22Rv1 (cell line): ENCODE data around the gene TEKTIP1.

Source experiments
- ZFX ChIP-seq: fragments of 450-650 bp; IDR thresholded peaks from 2 replicates; pipeline ENCODE4 v1.6.1; 2017; ENCODE audit warnings: antibody characterized with exemption, borderline replicate concordance
- TF ChIP-seq, protein P1 (sequence below): fragments of 450-650 bp; IDR thresholded peaks from 2 replicates; pipeline ENCODE4 v1.5.1; 2017; ENCODE audit warnings: mild to moderate bottlenecking

DNA sequence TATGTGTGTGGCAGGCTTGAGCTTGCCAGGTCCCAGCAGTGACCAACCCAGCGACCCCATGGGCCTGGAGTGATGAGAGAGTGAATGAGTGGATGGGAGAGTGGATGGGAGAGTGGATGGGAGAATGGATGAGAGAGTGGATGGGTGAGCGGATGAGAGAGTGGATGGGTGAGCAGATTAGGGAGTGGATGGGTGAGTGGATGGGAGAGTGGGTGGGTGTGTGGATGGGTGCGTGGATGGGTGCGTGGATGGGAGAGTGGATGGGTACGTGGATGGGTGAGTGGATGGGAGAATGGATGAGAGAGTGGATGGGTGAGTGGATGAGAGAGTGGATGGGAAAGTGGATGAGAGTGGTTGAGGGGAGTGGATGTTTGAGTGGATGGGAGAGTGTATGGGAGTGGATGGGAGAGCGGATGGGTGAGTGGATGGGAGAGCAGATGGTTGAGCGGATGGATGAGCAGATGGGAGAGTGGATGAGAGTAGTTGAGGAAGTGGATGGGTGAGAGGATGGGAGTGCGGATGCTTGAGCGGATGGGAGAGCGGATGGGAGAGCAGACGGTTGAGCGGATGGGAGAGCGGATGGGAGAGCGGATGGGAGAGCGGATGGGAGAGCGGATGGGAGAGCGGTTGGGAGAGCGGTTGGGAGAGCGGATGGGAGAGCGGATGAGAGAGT is 10.3 kb upstream of the TEKTIP1 start:
- TF ChIP-seq, protein P1, sequence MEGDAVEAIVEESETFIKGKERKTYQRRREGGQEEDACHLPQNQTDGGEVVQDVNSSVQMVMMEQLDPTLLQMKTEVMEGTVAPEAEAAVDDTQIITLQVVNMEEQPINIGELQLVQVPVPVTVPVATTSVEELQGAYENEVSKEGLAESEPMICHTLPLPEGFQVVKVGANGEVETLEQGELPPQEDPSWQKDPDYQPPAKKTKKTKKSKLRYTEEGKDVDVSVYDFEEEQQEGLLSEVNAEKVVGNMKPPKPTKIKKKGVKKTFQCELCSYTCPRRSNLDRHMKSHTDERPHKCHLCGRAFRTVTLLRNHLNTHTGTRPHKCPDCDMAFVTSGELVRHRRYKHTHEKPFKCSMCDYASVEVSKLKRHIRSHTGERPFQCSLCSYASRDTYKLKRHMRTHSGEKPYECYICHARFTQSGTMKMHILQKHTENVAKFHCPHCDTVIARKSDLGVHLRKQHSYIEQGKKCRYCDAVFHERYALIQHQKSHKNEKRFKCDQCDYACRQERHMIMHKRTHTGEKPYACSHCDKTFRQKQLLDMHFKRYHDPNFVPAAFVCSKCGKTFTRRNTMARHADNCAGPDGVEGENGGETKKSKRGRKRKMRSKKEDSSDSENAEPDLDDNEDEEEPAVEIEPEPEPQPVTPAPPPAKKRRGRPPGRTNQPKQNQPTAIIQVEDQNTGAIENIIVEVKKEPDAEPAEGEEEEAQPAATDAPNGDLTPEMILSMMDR = no peak
- no peak for TF ChIP-seq ZFX
